Activated B cell treated with CpG ODN at 0.5 μM for 24 hours (primary cell): ENCODE data around the gene SLC12A2. TPM values are rescaled to one million over a fixed set of nuclear protein-coding genes. Genes with fewer than 3 reads are reported as not detected.

ENCODE experiments used
- ATAC-seq: fragments of 200-7000 bp; cut with Tn5 transposase; one replicate; pipeline ENCODE4 v1.10.0; 2021; ENCODE audit warnings: low read depth, mild to moderate bottlenecking, moderate library complexity
- CTCF ChIA-PET: fragments of 350-600 bp; sonication (Branson Sonifier 250); formaldehyde crosslinking; loops from one replicate; lab custom pipeline; 2021; ENCODE audit warnings: antibody characterized with exemption; lab: Charles Lee
- POLR2A ChIA-PET: fragments of 350-600 bp; sonication (Branson Sonifier 250); formaldehyde crosslinking; loops from one replicate; lab custom pipeline; 2021; ENCODE audit warnings: antibody characterized with exemption; lab: Charles Lee
- DNase-seq: peaks from one replicate; pipeline ENCODE4 v3.0.0; 2022
- H3K27ac Mint-ChIP-seq: one replicate; pipeline ENCODE4 v1.8.0; 2020; ENCODE audit warnings: mixed read lengths
- H3K27me3 Mint-ChIP-seq: one replicate; pipeline ENCODE4 v1.8.0; 2021; ENCODE audit warnings: mixed read lengths
- H3K36me3 Mint-ChIP-seq: one replicate; pipeline ENCODE4 v1.8.0; 2021; ENCODE audit warnings: low read depth, mixed read lengths
- H3K4me1 Mint-ChIP-seq: one replicate; pipeline ENCODE4 v1.8.0; 2021; ENCODE audit warnings: mixed read lengths
- H3K4me3 Mint-ChIP-seq: one replicate; pipeline ENCODE4 v1.8.0; 2020; ENCODE audit warnings: mild to moderate bottlenecking, mixed read lengths
- H3K9me3 Mint-ChIP-seq: one replicate; pipeline ENCODE4 v1.8.0; 2020; ENCODE audit warnings: mixed read lengths
- intact Hi-C: fragments of 100-400 bp; cut with micrococcal nuclease; formaldehyde crosslinking; loops from one replicate; pipeline ENCODE4 v1.15.1; 2024
- total RNA-seq: library from RNA; stranded (reverse); gene quantifications from 2 replicates; pipeline ENCODE4 v1.2.3, GENCODE V29; 2022
- TF ChIP-seq, protein P1 (sequence below): fragments of 200-600 bp; IDR thresholded peaks from one replicate; pipeline ENCODE4 v1.8.0; 2022; ENCODE audit warnings: antibody characterized with exemption, mild to moderate bottlenecking

SLC12A2 gene
- total RNA-seq, 1 donor from 2014 or later: 20.6 TPM

DNA sequence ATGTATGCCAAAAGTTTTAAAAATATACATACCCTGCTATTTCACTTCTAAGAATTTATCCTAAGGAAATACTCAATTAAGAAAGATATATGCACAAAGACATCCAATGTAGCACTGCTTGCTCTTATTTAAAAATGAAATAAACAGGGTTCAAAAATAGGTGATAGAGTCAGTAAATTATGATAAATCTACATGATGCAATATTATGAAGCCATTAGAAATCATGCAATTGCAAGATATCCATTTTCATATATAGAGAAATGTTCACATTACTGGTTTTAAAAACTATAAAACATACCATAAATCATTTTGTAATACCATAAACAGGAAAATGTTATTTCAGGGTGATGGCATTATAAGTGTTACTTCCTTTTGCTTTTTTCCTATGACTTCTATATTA lies 8.6 kb upstream of the SLC12A2 start:
- Mint-ChIP-seq H3K36me3 (peaks cover 23% of the 10 kb centered on the region), H3K4me3 (no peak overlapping the region), H3K4me1 (peaks cover 23% of the 10 kb centered on the region), H3K27ac (no peak overlapping the region), H3K9me3 (no peaks in the 10 kb centered on the region), H3K27me3 (no peaks in the 10 kb centered on the region)
- TF ChIP-seq, protein P1, sequence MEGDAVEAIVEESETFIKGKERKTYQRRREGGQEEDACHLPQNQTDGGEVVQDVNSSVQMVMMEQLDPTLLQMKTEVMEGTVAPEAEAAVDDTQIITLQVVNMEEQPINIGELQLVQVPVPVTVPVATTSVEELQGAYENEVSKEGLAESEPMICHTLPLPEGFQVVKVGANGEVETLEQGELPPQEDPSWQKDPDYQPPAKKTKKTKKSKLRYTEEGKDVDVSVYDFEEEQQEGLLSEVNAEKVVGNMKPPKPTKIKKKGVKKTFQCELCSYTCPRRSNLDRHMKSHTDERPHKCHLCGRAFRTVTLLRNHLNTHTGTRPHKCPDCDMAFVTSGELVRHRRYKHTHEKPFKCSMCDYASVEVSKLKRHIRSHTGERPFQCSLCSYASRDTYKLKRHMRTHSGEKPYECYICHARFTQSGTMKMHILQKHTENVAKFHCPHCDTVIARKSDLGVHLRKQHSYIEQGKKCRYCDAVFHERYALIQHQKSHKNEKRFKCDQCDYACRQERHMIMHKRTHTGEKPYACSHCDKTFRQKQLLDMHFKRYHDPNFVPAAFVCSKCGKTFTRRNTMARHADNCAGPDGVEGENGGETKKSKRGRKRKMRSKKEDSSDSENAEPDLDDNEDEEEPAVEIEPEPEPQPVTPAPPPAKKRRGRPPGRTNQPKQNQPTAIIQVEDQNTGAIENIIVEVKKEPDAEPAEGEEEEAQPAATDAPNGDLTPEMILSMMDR: no peak
- CTCF ChIA-PET: no interaction called here
- DNase-seq (no peak), ATAC-seq (no peak)
- intact Hi-C loops: no loop called here
- POLR2A ChIA-PET: interaction anchor here (0.7 kb wide), 1 partner anchor 11 kb away, joined by 6 read pairs; no protein-coding TSS in a partner anchor

DNA sequence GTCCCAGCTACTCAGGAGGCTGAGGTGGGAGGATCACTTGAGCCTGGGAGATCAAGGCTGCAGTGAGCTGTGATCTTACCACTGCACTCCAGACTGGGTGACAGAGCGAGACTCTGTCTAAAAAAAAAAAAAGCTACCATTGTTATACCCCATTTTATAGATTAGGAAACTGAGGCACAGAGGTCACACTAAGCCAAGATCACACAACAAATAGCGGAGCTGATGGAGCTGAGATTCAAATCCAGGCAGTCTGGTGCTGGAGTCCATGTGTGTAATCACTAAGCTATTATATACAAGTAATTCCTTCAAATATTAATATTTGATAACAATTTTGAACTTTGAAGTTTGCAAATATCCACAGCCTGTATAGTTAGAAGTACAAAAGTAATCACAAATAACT lies 6.0 kb upstream of the SLC12A2 start:
- ChIA-PET POLR2A (interaction anchor here (0.6 kb wide), 1 partner anchor 10 kb away, joined by 5 read pairs; no protein-coding TSS in a partner anchor), CTCF (no interaction called here)
- no peak overlapping the region for H3K27ac Mint-ChIP-seq
- H3K9me3 Mint-ChIP-seq: no peaks in the 10 kb centered on the region
- peaks cover 47% of the 10 kb centered on the region for H3K4me1 Mint-ChIP-seq
- DNase-seq: no peak
- H3K27me3 Mint-ChIP-seq: no peaks in the 10 kb centered on the region
- no peak for ATAC-seq
- TF ChIP-seq, protein P1: no peak
- no peak overlapping the region for H3K4me3 Mint-ChIP-seq
- intact Hi-C loops: no loop called here
- H3K36me3 Mint-ChIP-seq: peaks cover 25% of the 10 kb centered on the region

DNA sequence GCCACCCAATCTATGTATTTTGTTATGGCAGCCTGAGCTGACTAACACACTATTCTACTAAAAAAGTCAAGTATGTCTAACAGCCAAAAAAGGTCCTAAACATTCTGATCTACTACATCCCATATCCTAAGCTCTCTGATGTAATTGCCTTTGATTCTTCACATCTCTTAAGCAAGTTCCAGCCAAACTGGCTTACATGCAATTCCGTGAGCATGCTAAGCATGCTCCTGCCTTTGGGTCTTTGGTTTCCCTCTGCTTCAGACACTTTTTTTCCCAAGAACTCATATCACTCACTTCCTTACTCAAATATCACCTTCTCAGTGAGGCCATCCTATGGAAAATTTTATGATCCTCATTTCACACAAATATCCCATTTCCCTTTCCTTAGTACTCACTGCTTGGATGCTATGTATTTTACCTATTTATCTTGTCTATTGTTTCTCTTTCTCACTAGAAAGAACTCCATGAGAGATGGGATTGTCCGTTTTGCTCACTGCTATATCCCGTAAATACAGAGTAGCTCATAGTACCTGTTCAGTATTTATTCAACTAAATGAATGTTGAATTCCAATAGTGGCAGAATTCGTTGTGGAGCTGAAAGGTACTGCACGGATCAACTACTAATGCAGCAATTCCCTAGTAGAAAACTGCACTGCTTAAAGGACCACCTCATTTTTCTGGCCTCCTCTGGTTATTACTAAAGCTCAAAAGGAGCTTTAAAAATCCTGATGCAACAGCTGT lies 2.3 kb upstream of the SLC12A2 start:
- POLR2A ChIA-PET: interaction anchor here (0.7 kb wide), 1 partner anchor 121 kb away, joined by 4 read pairs; no protein-coding TSS in a partner anchor
- TF ChIP-seq, protein P1: no peak
- H3K4me1 Mint-ChIP-seq: peaks cover 56% of the 10 kb centered on the region
- H3K9me3 Mint-ChIP-seq: no peaks in the 10 kb centered on the region
- H3K36me3 Mint-ChIP-seq: peaks cover 15% of the 10 kb centered on the region
- peak overlapping the region; percentile 95 for H3K4me3 Mint-ChIP-seq
- no peaks in the 10 kb centered on the region for H3K27me3 Mint-ChIP-seq
- ATAC-seq (no peak), DNase-seq (no peak)
- intact Hi-C loops: loop anchor here (5.0 kb wide), 2 partner anchors 204 to 519 kb away; no protein-coding TSS in a partner anchor
- H3K27ac Mint-ChIP-seq: peak overlapping the region; percentile 97
- CTCF ChIA-PET: no interaction called here

DNA sequence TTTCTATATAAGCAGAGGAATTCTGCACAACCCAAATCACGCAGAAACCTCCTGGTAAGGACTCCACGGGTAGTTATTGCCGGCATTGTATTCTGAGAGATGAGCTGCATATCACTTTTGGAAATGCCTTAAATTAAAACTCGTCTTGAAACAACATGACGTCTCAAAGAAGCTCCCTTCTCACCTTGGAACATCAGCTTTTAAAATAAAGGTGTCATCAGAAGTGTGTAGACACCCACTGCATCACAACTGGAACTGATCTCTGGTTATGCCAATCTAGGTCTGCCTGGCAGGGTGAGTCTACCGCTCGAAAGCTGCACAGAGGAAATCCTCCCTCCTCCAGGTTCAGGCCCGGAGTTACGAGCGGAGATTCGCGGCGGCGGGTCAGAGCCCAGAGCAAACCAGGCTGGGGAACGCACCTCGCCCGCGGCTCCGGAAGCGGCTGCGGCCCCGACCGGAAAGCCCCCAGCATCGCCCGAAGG lies 974 bp upstream of the SLC12A2 start:
- Mint-ChIP-seq H3K4me1 (peaks cover 69% of the 10 kb centered on the region), H3K4me3 (peak overlapping the region; percentile 95), H3K27ac (peak overlapping the region; percentile 97), H3K9me3 (no peaks in the 10 kb centered on the region), H3K36me3 (peaks cover 12% of the 10 kb centered on the region), H3K27me3 (no peaks in the 10 kb centered on the region)
- ChIA-PET CTCF (no interaction called here), POLR2A (interaction anchor here (0.7 to 1.5 kb wide), 6 partner anchors 11 to 1304 kb away, joined by 3 to 4 read pairs (median 3); no protein-coding TSS in a partner anchor)
- TF ChIP-seq, protein P1: no peak
- no peak for DNase-seq
- intact Hi-C loops: loop anchor here (1.0 to 5.0 kb wide), 8 partner anchors 119 to 1482 kb away; partner anchors contain the start of genes ISOC1, LMNB1, MARCHF3 and PHAX
- ATAC-seq: peak; percentile 25

DNA sequence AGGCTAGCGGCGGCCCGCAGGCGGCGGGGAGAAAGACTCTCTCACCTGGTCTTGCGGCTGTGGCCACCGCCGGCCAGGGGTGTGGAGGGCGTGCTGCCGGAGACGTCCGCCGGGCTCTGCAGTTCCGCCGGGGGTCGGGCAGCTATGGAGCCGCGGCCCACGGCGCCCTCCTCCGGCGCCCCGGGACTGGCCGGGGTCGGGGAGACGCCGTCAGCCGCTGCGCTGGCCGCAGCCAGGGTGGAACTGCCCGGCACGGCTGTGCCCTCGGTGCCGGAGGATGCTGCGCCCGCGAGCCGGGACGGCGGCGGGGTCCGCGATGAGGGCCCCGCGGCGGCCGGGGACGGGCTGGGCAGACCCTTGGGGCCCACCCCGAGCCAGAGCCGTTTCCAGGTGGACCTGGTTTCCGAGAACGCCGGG lies 253 bp downstream of the SLC12A2 start:
- intact Hi-C loops: loop anchor here (1.0 to 5.0 kb wide), 9 partner anchors 117 to 1483 kb away; partner anchors contain the start of genes ISOC1, LMNB1, MARCHF3 and PHAX
- POLR2A ChIA-PET: no interaction called here

More for the DNA sequence above, 253 bp downstream of the SLC12A2 start:
- no peaks in the 10 kb centered on the region for H3K27me3 Mint-ChIP-seq
- TF ChIP-seq, protein P1: no peak
- H3K36me3 Mint-ChIP-seq: peaks cover 12% of the 10 kb centered on the region
- ATAC-seq (peak; percentile 32), DNase-seq (no peak)
- no peak overlapping the region for H3K27ac Mint-ChIP-seq
- CTCF ChIA-PET: no interaction called here
- H3K4me1 Mint-ChIP-seq: peaks cover 67% of the 10 kb centered on the region
- no peaks in the 10 kb centered on the region for H3K9me3 Mint-ChIP-seq
- H3K4me3 Mint-ChIP-seq: peak overlapping the region; percentile 54
